GM12892 (cell line): ENCODE measurements around the gene RPL18A.

Experiments used
- POLR2A ChIP-seq: IDR thresholded peaks from 2 replicates; pipeline ENCODE4 v1.6.1; 2011; ENCODE audit warnings: low read depth, low read length, control low read depth
- POLR2AphosphoS5 ChIP-seq: IDR thresholded peaks from 2 replicates; pipeline ENCODE4 v1.6.1; 2011; ENCODE audit warnings: low read depth, low read length, control low read depth
- TAF1 ChIP-seq: IDR thresholded peaks from 2 replicates; pipeline ENCODE4 v1.6.1; 2011; ENCODE audit warnings: low read depth, mild to moderate bottlenecking, control low read depth, low read length, borderline replicate concordance

DNA sequence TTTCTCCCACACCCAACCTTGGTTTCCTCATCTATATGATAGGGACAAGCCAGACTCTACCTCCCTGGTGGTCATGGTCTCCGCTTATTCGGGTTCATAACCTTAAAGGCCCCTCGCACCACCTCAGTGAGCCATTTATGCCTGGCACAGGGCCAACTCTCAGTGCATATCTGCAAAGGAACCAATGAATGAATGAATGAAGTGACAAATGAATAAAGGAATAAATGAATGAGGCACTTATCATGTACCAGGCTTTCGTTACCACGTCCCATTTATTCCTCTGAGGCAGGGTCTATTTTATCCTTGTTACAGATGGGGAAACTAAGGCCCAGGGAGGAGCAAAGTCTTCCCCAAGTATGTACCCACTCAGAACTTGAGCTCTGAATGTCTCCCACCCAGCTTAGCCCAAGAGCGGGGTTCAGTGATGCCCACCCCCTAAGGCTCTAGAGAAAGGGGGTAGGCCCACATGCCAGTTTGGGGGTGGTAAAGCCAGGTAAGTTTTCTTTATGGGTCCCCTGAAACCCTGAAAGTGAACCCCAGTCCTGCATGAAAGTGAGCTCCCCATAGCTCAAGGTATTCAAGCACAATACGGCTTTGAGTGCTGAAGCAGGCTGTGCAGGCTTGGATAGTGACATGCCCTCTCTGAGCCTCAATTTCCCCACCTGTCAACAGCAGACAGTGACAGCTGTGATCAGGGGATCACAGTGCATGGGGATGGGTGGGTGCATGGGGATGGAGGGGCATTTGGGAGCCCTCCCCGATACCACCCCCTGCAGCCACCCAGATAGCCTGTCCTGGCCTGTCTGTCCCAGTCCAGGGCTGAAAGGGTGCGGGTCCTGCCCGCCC lies 11.5 kb downstream of the RPL18A start:
- TF ChIP-seq TAF1 (no peak), POLR2AphosphoS5 (no peak), POLR2A (no peak)
